ENCODE measurements around the gene KCNJ4. TPM values are rescaled to one million over a fixed set of nuclear protein-coding genes. Genes with fewer than 3 reads are reported as not detected.

Gene KCNJ4
- not detected for total RNA-seq

DNA sequence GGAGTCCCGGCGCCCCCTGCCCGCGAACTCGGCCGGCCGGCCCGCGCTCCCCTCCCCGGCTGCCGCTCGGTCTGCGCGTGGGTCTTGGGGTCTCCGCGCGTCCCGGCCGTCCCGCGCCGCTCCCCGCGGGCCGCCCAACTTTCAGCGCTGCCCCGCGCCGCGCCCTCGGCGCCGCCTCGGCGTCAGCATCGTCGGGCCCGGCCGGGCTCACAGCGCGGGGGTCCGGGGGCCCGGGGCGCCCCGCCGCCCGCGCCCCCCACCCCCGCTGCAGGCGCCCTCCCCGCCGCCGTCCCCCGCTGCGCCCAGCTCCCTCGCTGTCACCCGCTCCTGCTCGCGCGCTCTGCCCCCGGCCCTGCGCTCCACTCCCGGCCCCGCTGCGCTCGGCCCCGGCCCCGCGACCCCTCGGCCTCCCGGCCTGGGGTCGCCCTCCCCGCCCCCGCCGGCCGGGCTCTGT, at the start of gene KCNJ4:
KCNJ4 (minus strand) TSS at position 124 of the 454 bp plus-strand sequence. CDS start 27,067 bp downstream, outside the sequence.
- CTCF ChIA-PET, result no interaction called here
- POLR2A ChIA-PET, result no interaction called here
- ATAC-seq, result no peak
- no peaks in the 10 kb centered on the region for H3K36me3 Mint-ChIP-seq (ENCODE audit: low read depth)
- peak within 1 kb of the TSS; percentile 65 for H3K4me3 Mint-ChIP-seq
- peaks cover 55% of the 10 kb centered on the region for H3K27me3 Mint-ChIP-seq
- H3K9me3 Mint-ChIP-seq (ENCODE audit: low read depth), result no peaks in the 10 kb centered on the region
- peaks cover 11% of the 10 kb centered on the region for H3K4me1 Mint-ChIP-seq
- no peak within 1 kb of the TSS for H3K27ac Mint-ChIP-seq
- intact Hi-C loops (cut with DNase I, micrococcal nuclease), result no loop called here
- DNase-seq, result no peak

DNA sequence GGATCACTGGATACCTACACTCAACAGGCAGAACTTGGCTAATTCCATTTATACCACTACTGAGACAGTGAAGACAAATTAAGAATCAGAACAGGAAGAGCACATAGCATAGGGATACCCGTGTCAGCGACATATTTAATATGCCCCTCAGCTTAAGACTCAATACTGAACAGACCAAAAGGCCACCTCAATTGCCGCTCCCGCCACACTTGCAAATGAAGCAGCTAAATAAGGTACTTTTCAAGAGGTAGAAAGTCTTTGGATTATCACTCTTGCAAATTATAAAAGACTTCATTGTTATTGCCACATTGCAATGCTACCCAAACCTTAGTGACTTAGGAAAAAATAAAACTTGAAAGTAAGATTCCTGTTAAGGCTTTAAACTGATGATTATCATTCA, 48.0 kb upstream of the KCNJ4 start:
- intact Hi-C loops (cut with DNase I, micrococcal nuclease), result no loop called here
- no peak for ATAC-seq
- H3K4me1 Mint-ChIP-seq, result peaks cover 55% of the 10 kb centered on the region
- H3K27me3 Mint-ChIP-seq, result no peaks in the 10 kb centered on the region
- peak overlapping the region; percentile 89 for H3K4me3 Mint-ChIP-seq
- H3K9me3 Mint-ChIP-seq (ENCODE audit: low read depth), result peaks cover under 1% of the 10 kb centered on the region
- H3K36me3 Mint-ChIP-seq (ENCODE audit: low read depth), result peaks cover 70% of the 10 kb centered on the region
- POLR2A ChIA-PET, result interaction anchor here (1.0 to 1.2 kb wide), 2 partner anchors 8 to 67 kb away, joined by 3 to 4 read pairs; partner anchors contain the start of gene DMC1
- peak overlapping the region; percentile 98 for H3K27ac Mint-ChIP-seq
- CTCF ChIA-PET, result interaction anchor here (0.9 to 1.6 kb wide), 3 partner anchors 9 to 15 kb away, joined by 3 to 4 read pairs (median 3); no protein-coding TSS in a partner anchor
- DNase-seq, result no peak

DNA sequence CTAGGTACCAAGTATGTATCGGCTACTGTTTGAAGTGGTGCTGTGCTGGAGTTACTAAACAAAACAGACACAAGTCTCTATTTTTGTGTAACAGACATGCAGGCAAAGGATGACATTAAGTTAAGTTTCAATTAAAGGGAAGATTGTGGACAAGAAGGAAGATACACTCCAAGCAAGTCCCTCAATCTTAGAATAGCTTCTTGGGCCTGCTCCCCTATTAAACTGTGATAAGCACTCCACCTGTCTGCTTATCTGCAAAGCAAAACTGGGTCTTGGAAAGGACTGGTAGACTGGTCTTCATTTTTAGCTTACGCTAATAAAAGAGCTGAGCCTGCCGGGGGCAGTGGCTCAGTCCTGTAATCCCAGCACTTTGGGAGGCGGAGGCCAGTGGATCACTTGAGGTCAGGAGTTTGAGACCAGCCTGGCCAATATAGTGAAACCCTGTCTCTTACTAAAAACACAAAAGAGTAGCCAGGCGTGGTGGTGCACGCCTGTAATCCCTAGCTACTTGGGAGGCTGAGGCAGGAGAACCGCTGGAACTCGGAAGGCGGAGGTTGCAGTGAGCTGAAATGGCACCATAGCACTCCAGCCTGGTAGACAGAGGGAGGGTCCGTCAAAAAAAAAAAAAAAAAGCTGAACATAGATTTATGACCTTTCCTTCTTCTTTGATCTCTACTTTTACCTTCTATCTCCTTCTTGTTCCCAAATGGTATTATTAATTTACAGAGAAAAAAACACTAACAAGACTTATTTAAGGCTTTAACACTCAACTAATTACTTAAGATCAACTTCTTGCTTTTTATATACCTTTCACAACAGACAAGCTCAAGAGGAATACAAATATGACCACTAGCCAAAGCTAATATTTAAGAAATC, 47.0 kb upstream of the KCNJ4 start:
- intact Hi-C loops (cut with DNase I, micrococcal nuclease), result no loop called here
- peak overlapping the region; percentile 98 for H3K27ac Mint-ChIP-seq

DNA sequence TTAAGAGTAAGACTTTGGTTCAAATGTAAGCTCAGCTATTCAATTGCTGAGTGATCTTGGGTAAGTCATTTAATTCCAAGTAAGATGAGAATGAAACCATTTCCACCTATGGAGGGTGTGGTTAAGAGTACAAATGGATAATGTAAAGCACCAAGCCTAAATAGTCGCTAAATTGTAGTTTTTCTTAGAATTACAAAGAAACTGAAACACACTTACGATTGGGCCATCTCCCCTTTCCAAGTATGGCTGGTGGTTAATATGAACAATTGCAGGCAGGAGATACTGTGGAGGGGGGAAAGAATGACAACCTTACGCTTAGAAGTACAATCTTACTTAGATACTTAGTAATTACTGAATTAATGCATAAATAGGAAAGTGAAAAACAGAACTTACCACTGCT, 42.9 kb upstream of the KCNJ4 start:
- H3K4me1 Mint-ChIP-seq, result peaks cover 66% of the 10 kb centered on the region

More for the DNA sequence above, 47.0 kb upstream of the KCNJ4 start:
- CTCF ChIA-PET, result interaction anchor here (0.6 to 1.6 kb wide), 8 partner anchors 8 to 180 kb away, joined by 3 to 6 read pairs (median 4); partner anchors contain the start of gene TOMM22
- Mint-ChIP-seq H3K9me3 (ENCODE audit: low read depth) (no peaks in the 10 kb centered on the region), H3K4me1 (peaks cover 57% of the 10 kb centered on the region), H3K27me3 (no peaks in the 10 kb centered on the region), H3K4me3 (peak overlapping the region; percentile 89), H3K36me3 (ENCODE audit: low read depth) (peaks cover 75% of the 10 kb centered on the region)
- ATAC-seq (no peak), DNase-seq (no peak)
- POLR2A ChIA-PET, result interaction anchor here (1.0 to 1.2 kb wide), 2 partner anchors 9 to 68 kb away, joined by 3 to 4 read pairs; partner anchors contain the start of gene DMC1

DNA sequence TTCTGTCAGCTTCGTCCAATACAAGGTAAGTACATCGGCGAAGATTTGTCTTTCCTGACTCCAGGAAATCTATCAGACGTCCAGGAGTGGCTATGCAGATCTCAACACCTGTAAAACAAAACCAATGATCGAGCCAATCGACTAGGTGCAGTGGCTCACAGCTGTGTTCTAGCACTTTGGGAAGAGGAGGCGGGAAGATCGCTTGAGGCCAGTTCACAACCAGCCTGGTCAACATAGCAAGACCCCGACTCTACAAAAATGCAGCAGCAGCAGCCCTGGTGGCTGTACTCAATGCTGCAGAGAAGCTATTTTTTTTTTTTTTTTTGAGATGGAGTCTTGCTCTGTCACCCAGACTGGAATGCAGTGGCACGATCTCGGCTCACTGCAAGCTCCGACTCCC, 39.9 kb upstream of the KCNJ4 start:
- ChIA-PET POLR2A (interaction anchor here (0.9 kb wide), 1 partner anchor 14 kb away, joined by 4 read pairs; no protein-coding TSS in a partner anchor), CTCF (interaction anchor here (0.8 to 1.6 kb wide), 4 partner anchors 8 to 27 kb away, joined by 3 to 6 read pairs (median 4); partner anchors contain the start of gene KDELR3)
- Mint-ChIP-seq H3K27me3 (no peaks in the 10 kb centered on the region), H3K27ac (peak overlapping the region; percentile 59), H3K9me3 (ENCODE audit: low read depth) (no peaks in the 10 kb centered on the region), H3K4me1 (peaks cover 62% of the 10 kb centered on the region), H3K36me3 (ENCODE audit: low read depth) (peaks cover 76% of the 10 kb centered on the region), H3K4me3 (no peak overlapping the region)
- ATAC-seq (no peak), DNase-seq (no peak)
- intact Hi-C loops (cut with DNase I, micrococcal nuclease), result no loop called here

More for the DNA sequence above, 42.9 kb upstream of the KCNJ4 start:
- Mint-ChIP-seq H3K36me3 (ENCODE audit: low read depth) (peaks cover 83% of the 10 kb centered on the region), H3K27me3 (no peaks in the 10 kb centered on the region), H3K27ac (peak overlapping the region; percentile 51), H3K9me3 (ENCODE audit: low read depth) (no peaks in the 10 kb centered on the region), H3K4me3 (no peak overlapping the region)
- intact Hi-C loops (cut with DNase I, micrococcal nuclease), result no loop called here
- peak; percentile 85 for ATAC-seq
- no peak for DNase-seq
- CTCF ChIA-PET, result interaction anchor here (1.0 to 1.9 kb wide), 2 partner anchors 8 to 74 kb away, joined by 3 to 5 read pairs; no protein-coding TSS in a partner anchor
- POLR2A ChIA-PET, result interaction anchor here (0.6 kb wide), 1 partner anchor 1011 kb away, joined by 4 read pairs; no protein-coding TSS in a partner anchor

DNA sequence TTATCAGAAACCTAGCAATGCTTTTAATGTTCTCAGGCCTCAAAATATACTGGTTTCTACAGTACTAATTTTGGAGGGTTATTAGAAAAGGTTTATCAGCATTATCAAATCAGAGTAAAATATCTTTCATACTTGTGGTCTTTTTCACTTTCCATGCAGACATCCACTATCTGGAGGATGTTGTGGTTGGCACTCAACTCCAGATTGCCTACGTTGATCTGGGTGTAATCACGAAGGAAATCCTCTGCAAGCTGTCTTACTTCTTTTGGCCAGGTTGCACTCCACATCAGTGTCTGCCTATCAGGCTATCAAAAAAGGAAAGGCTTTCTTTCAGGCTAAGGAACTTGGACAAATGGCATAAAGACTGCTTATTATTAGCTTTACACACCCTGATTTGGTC, 39.5 kb upstream of the KCNJ4 start:
- H3K27ac Mint-ChIP-seq, result peak overlapping the region; percentile 59
- H3K9me3 Mint-ChIP-seq (ENCODE audit: low read depth), result no peaks in the 10 kb centered on the region
- no peak for DNase-seq
- CTCF ChIA-PET, result interaction anchor here (0.8 to 1.6 kb wide), 4 partner anchors 9 to 27 kb away, joined by 3 to 6 read pairs (median 4); partner anchors contain the start of gene KDELR3
- H3K4me1 Mint-ChIP-seq, result peaks cover 65% of the 10 kb centered on the region
- no peak overlapping the region for H3K4me3 Mint-ChIP-seq
- intact Hi-C loops (cut with DNase I, micrococcal nuclease), result no loop called here
- no peaks in the 10 kb centered on the region for H3K27me3 Mint-ChIP-seq
- ATAC-seq, result no peak
- H3K36me3 Mint-ChIP-seq (ENCODE audit: low read depth), result peaks cover 78% of the 10 kb centered on the region
- POLR2A ChIA-PET, result interaction anchor here (0.9 kb wide), 1 partner anchor 13 kb away, joined by 4 read pairs; no protein-coding TSS in a partner anchor

DNA sequence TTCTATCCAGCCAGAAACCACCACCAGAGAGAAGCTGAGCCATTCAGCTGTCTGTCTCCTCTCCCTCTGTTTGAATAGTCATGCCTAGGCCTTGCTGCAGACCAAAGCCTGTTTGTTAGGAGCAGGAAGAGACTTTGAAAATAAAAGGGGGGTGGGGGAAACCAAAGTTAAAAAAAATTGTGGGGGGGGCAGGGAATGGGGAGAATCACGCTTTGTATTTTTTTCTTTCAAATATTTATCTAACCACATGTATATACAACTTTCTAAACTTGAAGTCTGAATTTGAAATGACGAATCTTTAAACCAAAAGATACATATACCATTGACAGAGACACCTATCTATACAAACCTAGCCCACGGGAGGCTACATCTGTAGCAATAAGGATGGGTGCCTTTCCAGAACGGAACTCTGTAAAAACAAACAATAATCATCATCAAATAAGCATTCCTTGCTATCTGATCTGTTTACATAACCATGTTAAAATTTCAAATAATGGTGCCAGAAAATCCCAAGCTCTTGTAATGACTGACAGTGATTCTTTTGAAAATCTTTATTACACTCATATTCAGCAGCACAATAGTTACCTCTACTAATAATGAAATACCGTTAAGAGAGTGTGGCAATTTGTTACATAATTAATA, 36.8 kb upstream of the KCNJ4 start:
- no peak overlapping the region for H3K4me3 Mint-ChIP-seq
- no peaks in the 10 kb centered on the region for H3K9me3 Mint-ChIP-seq (ENCODE audit: low read depth)
- CTCF ChIA-PET, result interaction anchor here (0.6 to 1.2 kb wide), 2 partner anchors 11 to 1890 kb away, joined by 3 read pairs; no protein-coding TSS in a partner anchor
- DNase-seq (no peak), ATAC-seq (no peak)
- H3K36me3 Mint-ChIP-seq (ENCODE audit: low read depth), result peaks cover 77% of the 10 kb centered on the region
- H3K27me3 Mint-ChIP-seq, result no peaks in the 10 kb centered on the region
- intact Hi-C loops (cut with DNase I, micrococcal nuclease), result no loop called here
- no peak overlapping the region for H3K27ac Mint-ChIP-seq
- POLR2A ChIA-PET, result interaction anchor here (0.7 kb wide), 1 partner anchor 497 kb away, joined by 4 read pairs; no protein-coding TSS in a partner anchor
- peaks cover 61% of the 10 kb centered on the region for H3K4me1 Mint-ChIP-seq

DNA sequence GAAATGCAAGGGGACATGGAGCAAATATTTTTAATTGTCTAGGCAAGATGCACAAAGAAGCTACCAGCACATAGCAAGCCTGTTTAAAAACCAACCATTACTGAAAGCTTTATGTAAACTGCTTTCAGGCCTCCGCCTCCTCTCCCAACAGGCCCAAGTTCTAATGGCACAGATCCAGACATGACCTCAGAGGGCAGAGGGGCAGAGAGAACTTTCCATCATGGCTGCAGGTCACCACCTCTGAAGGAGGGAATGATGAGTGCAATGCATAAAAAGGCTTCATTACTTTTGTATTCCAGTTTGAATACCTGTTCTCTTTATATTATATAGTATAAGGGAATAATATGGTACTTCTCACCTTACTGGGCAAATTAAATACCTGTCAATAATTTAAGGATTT, 35.9 kb upstream of the KCNJ4 start:
- DNase-seq (no peak), ATAC-seq (no peak)
- H3K4me3 Mint-ChIP-seq, result no peak overlapping the region
- POLR2A ChIA-PET, result no interaction called here
- peaks cover 78% of the 10 kb centered on the region for H3K36me3 Mint-ChIP-seq (ENCODE audit: low read depth)
- H3K27me3 Mint-ChIP-seq, result no peaks in the 10 kb centered on the region
- intact Hi-C loops (cut with DNase I, micrococcal nuclease), result no loop called here
- H3K4me1 Mint-ChIP-seq, result peaks cover 66% of the 10 kb centered on the region
- peak overlapping the region; percentile 87 for H3K27ac Mint-ChIP-seq
- CTCF ChIA-PET, result interaction anchor here (0.6 to 1.5 kb wide), 2 partner anchors 80 to 1891 kb away, joined by 3 to 5 read pairs; no protein-coding TSS in a partner anchor
- H3K9me3 Mint-ChIP-seq (ENCODE audit: low read depth), result no peaks in the 10 kb centered on the region

DNA sequence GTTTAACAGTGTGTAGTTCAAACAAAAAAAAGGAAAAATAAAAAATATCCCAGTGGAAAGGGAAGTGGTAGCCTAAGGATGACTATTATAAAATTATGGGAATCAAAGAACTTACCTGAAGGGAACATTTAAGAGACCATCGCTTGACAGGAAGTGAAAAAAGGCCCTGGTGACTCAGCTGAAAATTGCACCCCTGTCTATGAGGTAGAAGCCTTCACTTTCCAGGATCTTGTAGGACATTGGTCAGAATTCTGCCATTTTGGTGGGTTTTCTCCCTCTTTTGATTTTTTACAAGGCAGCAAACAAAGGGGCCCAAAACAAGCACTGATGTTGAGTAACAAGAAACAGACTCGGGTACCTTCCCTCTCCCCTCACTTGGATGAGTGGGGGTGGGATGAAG, 35.5 kb upstream of the KCNJ4 start:
- no peaks in the 10 kb centered on the region for H3K9me3 Mint-ChIP-seq (ENCODE audit: low read depth)
- peaks cover 78% of the 10 kb centered on the region for H3K36me3 Mint-ChIP-seq (ENCODE audit: low read depth)
- ATAC-seq (peak; percentile 42), DNase-seq (no peak)
- H3K27ac Mint-ChIP-seq, result peak overlapping the region; percentile 87
- ChIA-PET POLR2A (no interaction called here), CTCF (interaction anchor here (0.9 to 1.5 kb wide), 3 partner anchors 8 to 81 kb away, joined by 3 to 5 read pairs (median 4); no protein-coding TSS in a partner anchor)
- H3K4me3 Mint-ChIP-seq, result no peak overlapping the region
- peaks cover 68% of the 10 kb centered on the region for H3K4me1 Mint-ChIP-seq
- intact Hi-C loops (cut with DNase I, micrococcal nuclease), result no loop called here
- H3K27me3 Mint-ChIP-seq, result no peaks in the 10 kb centered on the region

DNA sequence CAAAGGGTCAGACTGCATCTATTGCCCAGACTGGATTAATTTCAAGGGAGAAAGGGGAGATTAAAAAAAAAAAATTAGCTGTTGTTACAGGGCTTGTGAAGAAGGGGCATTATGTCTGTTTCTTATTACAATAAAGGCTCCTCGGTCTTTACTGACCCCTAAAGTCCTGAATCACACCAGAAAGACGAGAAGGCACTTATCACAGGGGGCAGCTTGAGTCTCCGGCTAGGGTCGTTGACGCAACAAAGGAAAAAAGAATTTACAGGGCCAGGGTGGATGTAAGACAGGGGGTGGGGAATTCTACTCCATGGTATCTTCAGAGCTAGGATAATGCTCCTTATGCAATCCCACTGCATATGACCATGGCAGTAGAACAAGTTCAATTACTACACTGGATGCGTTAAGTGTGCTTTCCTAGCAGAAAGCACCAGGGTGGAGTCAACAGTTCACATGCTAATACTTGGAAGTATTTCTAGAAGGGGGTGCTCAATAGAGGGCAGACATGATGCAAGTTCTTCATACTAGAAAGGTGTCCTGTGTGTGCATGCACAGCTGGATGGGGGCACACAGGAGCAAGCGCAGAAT, 34.7 kb upstream of the KCNJ4 start:
- no peak overlapping the region for H3K4me3 Mint-ChIP-seq
- ChIA-PET POLR2A (no interaction called here), CTCF (interaction anchor here (0.6 to 1.5 kb wide), 5 partner anchors 9 to 334 kb away, joined by 3 to 5 read pairs (median 3); no protein-coding TSS in a partner anchor)
- intact Hi-C loops (cut with DNase I, micrococcal nuclease), result no loop called here
- DNase-seq (no peak), ATAC-seq (no peak)
- H3K4me1 Mint-ChIP-seq, result peaks cover 65% of the 10 kb centered on the region
- H3K36me3 Mint-ChIP-seq (ENCODE audit: low read depth), result peaks cover 80% of the 10 kb centered on the region
- no peaks in the 10 kb centered on the region for H3K9me3 Mint-ChIP-seq (ENCODE audit: low read depth)
- peak overlapping the region; percentile 87 for H3K27ac Mint-ChIP-seq
- no peaks in the 10 kb centered on the region for H3K27me3 Mint-ChIP-seq
